ENCODE measurements around the gene EFCAB7.

GRCh38 chr1:63590166-63590560 lies 66.8 kb downstream of the EFCAB7 start:
- TF ChIP-seq CTCF (conservative IDR thresholded peaks at IDR 0.05) (no peak), ZFX (IDR thresholded peaks at IDR 0.05) (no peak)

Data from C4-2B (cell line).